OCI-M2 (cell line): ENCODE results near the gene NTM.

ENCODE experiments used
- DNase-seq: peaks from one replicate; lab custom pipeline; 2025; ENCODE audit not compliant: unreplicated experiment; lab: John Stamatoyannopoulos, UW

Gene NTM

GRCh38 chr11:131880316-131880715 lies 509.9 kb downstream of the NTM start:
- no peak for DNase-seq

GRCh38 chr11:131880976-131881375 lies 510.6 kb downstream of the NTM start:
- no peak for DNase-seq

GRCh38 chr11:131883332-131883731 lies 512.9 kb downstream of the NTM start:
- no peak for DNase-seq

GRCh38 chr11:131884461-131885073 lies 514.2 kb downstream of the NTM start:
- DNase-seq, result no peak

- no peak for DNase-seq
These were observed 515.0 kb downstream of the NTM start for GRCh38 chr11:131885431-131885830.

- DNase-seq, result no peak
These were observed 515.8 kb downstream of the NTM start for GRCh38 chr11:131886201-131886600.

GRCh38 chr11:131888230-131888855 lies 517.9 kb downstream of the NTM start:
- DNase-seq, result no peak

GRCh38 chr11:131889146-131889577 lies 518.7 kb downstream of the NTM start:
- no peak for DNase-seq

GRCh38 chr11:131889760-131890581 lies 519.6 kb downstream of the NTM start:
- DNase-seq, result no peak

GRCh38 chr11:131893103-131893890 lies 522.9 kb downstream of the NTM start:
- DNase-seq, result no peak

GRCh38 chr11:131893988-131894387 lies 523.6 kb downstream of the NTM start:
- no peak for DNase-seq

- DNase-seq, result no peak
These were observed 524.5 kb downstream of the NTM start for GRCh38 chr11:131894615-131895544.

- no peak for DNase-seq
These were observed 525.5 kb downstream of the NTM start for GRCh38 chr11:131895865-131896264.

- DNase-seq, result no peak
These were observed 526.7 kb downstream of the NTM start for GRCh38 chr11:131896978-131897615.

- DNase-seq, result no peak
These were observed 527.5 kb downstream of the NTM start for GRCh38 chr11:131897956-131898355.

GRCh38 chr11:131898949-131899348 lies 528.5 kb downstream of the NTM start:
- no peak for DNase-seq

- no peak for DNase-seq
These were observed 529.6 kb downstream of the NTM start for GRCh38 chr11:131899950-131900580.

GRCh38 chr11:131902421-131902820 lies 532.0 kb downstream of the NTM start:
- DNase-seq, result no peak

GRCh38 chr11:131903074-131903473 lies 532.7 kb downstream of the NTM start:
- DNase-seq, result no peak
